Retina (tissue), 1 donor: ENCODE data around the gene VWA5B1.
"Not testable (repeated sequence)": the region's sequence is repeated elsewhere in the genome, so short reads cannot be mapped to it uniquely, and the experiment has no call there.

Experiments
- DNase-seq: peaks from one replicate; pipeline ENCODE4 v3.0.0-alpha.2; 2016

VWA5B1 gene

GRCh38 chr1:20290624-20291597 lies at the start of gene VWA5B1:
Gene VWA5B1, plus strand, starts transcription at chr1:20290875. Its CDS starts 19,727 bp downstream, at chr1:20310602.
- DNase-seq, result peak; percentile 85

- no peak for DNase-seq
These were observed 47.7 kb upstream of the VWA5B1 start for GRCh38 chr1:20242890-20243479.

GRCh38 chr1:20248971-20249612 lies 41.6 kb upstream of the VWA5B1 start:
- DNase-seq, result no peak

DNA sequence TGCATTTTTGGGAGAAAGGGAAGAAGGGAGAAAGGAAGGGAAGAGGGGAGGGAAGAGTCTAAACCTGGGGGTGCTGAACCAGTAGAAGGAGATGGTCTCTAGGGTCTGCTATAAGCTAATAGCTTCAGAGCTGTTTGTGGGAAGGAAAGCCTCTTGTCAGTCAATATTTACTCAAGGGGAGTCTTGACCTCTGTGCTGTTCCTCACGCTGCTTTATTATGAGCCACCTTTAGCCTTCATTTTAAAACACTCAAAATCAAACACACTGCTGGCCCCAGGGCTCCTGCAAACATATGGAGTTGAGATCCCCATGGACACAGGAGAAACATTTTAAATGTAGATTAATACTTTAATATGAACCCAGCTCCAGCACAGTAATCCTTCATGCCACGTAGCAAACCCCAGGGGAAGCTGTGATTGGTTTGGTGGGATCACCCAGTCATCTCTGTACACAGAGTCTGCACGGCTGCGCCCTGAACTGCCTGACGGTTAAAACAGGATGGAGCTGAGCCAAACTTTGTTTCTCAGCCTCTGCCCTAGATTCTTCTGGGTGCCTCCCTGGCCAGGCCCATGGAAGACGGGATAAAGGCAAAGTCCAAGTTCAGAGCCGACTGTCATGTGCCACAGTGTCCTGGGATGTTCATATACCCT lies 40.2 kb upstream of the VWA5B1 start:
- no peak for DNase-seq

DNA sequence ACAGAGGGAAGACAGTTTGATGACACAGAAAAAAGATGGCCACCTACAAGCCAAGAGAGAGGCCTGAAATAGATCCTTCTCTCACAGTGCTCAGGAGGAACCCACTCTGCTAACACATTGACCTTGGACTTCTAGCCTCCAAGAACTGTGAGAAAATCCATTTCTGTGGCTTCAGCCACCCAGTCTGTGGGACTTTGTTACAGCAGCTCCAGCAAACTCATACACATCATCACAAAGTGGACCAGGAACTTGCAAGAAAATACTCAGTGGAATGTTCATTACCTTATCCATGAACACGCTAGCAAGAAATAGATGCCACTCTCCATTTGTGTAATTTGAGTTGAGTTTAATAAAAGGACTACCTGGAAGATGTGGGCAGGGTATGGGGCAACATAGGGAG lies 38.1 kb upstream of the VWA5B1 start:
- DNase-seq, result no peak

GRCh38 chr1:20255666-20256065 lies 35.0 kb upstream of the VWA5B1 start:
- no peak for DNase-seq

GRCh38 chr1:20259646-20260045 lies 31.0 kb upstream of the VWA5B1 start:
- no peak for DNase-seq

GRCh38 chr1:20261095-20261494 lies 29.6 kb upstream of the VWA5B1 start:
- no peak for DNase-seq

DNA sequence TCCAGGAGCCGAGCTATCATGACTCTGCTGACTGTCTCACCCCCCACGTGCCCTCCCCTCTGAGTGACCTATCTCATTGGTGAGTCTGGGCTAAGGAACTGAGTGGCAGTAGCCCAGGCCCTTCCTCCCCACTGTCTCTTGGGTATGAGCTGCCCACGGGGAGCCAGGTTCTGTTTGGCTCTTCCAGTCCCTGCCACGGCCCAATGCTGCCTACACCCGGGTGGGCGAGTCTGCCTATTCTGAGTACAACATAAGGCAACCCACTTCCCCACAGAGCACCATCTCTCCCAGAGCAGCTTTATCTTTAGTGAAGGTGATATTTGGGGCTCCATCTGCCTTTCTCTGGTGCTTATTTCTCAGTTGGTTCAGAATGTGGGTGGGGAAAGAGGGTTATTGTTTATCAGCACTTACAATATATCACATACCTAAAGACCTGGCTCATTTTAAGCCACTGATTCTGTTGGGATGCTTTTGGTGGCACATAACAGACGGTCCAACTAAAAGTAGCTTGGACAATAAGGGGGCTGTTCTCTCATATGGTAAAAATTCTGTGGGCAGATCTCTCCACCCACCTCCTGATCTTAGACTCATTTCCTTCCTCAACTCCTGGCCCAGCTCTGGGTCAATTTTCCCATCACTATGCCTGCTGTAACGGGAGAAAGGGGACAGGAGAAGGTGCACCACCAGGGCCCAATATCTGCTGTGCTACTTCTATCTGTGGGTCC lies 27.7 kb upstream of the VWA5B1 start:
- no peak for DNase-seq

DNA sequence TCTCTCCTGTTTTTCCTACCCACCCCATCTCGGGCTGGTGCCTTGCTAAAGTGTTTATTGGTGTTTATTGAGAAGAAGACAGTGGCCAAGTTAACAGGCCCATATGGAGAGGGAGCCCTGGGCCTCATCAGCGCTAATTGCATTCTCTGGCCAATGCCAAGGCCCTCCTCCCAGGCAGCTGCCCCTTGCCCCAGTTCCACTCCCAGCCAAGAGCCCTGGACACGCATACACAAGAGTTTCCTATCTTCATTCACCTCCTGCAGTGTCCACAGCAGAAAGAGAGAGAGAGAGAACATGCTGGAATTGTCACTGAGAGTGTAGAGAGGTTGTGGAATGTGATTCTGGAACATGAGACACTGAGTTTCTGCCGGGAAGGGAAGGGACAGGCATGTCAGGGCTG lies 25.4 kb upstream of the VWA5B1 start:
- peak; percentile 47 for DNase-seq

DNA sequence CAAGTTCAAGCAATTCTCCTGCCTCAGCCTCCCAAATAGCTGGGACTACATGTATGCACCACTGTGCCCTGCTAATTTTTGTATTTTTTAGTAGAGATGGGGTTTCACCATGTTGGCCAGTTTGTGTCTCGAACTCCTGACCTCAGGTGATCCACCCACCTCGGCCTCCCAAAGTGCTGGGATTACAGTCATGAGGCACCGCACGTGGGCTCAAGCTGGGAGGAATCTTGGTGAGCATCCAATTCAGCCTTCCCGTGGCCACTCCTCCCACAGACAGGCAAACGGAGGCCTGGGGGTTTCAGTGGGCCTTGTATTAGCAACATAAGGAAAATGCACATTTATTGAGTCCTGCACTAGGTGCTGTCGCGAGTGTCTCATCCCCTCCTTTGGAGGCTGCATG lies 24.5 kb upstream of the VWA5B1 start:
- no peak for DNase-seq

DNA sequence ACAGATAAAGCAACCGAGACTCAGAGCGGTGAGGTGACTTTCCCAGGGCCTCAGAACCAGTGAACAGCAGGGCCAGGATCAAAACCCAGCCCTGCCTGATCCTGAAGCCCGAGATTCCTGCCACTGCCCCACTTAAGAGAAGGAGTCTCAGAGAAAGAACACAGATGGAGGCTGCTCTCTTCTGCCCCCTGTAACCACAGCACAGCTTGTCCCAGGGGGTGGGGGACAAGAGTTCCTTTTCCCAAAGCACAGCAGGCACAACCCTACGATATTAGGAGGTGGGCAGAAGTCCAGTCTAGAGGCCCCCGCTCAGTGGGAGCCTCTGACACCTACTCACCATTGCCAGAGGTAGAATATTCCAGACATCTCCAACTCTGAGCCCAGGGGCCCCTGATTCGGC lies 24.0 kb upstream of the VWA5B1 start:
- no peak for DNase-seq

GRCh38 chr1:20271498-20272400 lies 18.9 kb upstream of the VWA5B1 start:
- DNase-seq, result peak; percentile 51

DNA sequence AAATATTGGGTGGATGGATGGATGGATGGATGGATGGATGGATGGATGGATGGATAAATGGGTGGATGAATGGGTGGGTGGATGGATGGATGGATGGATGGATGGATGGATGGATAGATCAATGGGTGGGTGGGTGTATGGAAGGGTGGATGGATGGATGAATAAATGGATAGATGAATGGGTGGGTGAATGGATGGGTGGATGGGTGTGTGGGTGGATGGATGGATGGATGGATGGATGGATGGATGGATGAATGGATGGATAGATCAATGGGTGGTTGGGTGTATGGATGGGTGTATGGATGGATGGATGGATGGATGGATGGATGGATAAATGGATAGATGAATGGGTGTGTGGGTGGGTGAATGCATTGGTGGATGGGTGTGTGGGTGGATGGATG lies 17.0 kb upstream of the VWA5B1 start:
- not testable (repeated sequence) for DNase-seq

- no peak for DNase-seq
These were observed 15.3 kb upstream of the VWA5B1 start for GRCh38 chr1:20275319-20275925.

- DNase-seq, result peak; percentile 50
These were observed 14.1 kb upstream of the VWA5B1 start for GRCh38 chr1:20276485-20277159.

DNA sequence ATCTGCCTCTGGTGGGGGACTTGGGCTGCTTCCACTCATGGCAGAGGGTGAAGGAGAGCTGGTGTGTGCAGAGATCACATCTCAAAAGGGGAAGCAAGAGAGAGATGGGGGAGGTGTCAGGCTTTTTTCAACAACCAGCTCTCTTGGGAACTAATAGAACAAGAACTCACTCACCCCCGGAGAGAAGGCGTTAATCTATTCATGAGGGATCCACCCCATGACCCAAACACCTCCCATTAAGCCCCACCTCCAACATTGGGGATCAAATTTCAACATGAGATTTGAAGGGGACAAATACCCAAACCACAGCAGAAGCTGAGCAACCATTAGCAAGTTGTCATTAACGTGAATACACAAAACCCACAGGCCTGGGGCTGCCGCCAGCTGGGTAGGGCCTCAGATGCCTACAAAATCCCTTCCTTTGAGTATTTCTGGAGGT lies 12.0 kb upstream of the VWA5B1 start:
- DNase-seq, result no peak

- DNase-seq, result no peak
These were observed 11.2 kb upstream of the VWA5B1 start for GRCh38 chr1:20279509-20279908.

DNA sequence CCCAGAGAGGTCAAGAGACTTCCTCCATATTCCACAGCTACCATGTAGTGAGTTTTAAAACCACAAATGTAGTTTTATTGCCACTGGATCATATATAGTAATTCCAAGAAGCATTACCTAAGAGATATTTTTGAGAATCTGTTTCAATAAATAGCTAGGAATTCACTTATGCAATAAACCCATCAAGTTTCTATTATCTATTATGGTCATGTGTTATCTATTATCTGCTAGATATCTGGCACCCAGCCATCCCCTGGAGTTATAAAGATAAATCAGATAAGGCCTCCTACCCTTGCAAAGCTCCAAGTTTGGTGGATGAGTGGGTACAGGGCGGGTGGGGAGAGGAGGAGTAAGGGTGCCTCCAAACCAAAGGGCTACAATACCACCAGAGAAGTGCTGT lies 10.3 kb upstream of the VWA5B1 start:
- no peak for DNase-seq

DNA sequence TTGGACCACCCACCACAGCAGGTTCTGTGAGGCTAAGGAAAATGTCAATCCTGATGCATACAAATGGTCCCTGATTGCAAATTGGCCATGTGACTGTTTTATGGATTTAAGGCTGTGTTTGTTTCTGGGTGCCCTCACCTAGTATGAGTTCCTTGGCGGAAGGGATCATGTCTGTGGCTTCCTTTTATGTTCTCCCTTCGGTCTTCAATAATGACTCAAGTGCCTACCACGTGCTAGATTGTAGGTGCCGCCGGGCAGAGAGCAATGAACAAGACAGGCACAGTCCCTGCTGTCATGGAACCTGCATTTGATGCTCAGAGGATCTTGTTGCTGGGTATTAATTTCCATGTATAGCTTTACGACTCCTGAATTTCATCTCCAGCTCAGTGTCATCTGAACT lies 9.8 kb upstream of the VWA5B1 start:
- DNase-seq, result no peak
